Measurements from ENCODE around the gene HSD17B1.

DNA sequence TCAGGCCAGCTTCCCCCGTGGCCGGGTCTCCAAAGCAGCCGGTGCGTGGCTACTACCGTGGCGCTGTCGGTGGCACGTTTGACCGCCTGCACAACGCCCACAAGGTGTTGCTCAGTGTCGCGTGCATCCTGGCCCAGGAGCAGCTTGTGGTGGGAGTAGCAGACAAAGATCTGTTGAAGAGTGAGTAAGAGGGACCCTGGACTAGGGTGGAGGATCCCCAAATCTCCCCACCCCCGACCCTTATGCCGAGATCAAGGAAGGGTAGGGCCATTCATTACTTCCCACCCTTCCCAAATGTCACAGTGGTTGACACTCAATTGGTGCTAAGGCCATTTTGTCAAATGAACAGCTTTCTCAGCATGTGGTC is 10.4 kb downstream of the HSD17B1 start:
- TF ChIP-seq CTCF (IDR thresholded peaks at IDR 0.05; ENCODE audit: low read depth, low read length, poor library complexity, severe bottlenecking) (peak; percentile 23), EZH2phosphoT487 (IDR thresholded peaks at IDR 0.05; ENCODE audit: borderline replicate concordance, low read length) (no peak)

Measured in DOHH2 (cell line).